HCEC 1CT (cell line): ENCODE data around the gene ZBTB42.

ENCODE experiments used
- DNase-seq: peaks from one replicate; pipeline ENCODE4 v3.0.0-alpha.2; 2017

The ZBTB42 gene

GRCh38 chr14:104784218-104784568 lies 16.7 kb upstream of the ZBTB42 start:
- DNase-seq, result no peak

- DNase-seq, result no peak
These were observed 15.8 kb upstream of the ZBTB42 start for GRCh38 chr14:104784846-104785707.

DNA sequence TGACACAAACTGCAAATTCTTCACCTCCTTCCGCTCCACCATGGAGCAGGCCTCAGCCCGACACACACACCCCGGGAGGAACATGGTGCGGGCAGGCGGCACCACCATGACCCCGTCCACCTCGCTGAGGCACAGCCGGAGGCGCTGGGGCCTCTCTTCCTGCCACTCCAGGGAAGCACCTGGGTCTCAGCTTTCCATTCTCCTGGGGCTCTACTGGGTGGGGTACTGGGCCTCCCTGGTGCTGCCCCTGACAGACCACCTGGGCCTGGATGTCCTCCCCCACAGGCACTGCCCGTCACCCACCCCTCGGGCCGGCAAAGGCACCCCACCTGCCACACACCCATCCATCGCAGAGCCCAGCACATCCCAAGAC lies 15.2 kb upstream of the ZBTB42 start:
- DNase-seq, result no peak

DNA sequence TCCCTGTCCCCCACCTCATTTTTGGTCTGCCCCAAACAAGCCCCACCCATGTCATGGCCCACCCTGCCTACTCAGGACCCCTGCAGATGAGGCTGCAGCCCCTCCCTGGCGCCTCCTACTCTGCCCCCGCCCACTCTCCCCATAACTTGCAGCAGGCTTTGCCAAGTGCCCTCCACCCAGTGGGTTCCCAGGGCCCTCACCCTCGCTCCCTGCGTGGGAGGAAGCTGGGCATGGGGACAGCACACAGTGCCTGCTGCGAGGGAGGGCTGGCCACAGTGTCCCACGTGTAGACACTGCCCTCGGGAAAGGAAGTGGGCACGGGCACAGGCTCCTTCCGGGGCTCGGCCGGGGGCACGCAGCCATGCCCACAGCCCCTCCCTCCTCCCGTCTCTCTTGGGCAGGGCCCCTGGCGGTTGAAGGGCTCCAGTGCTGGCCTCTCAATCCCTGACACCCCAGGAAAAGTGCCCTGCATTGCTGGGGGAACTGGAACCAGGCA lies 14.8 kb upstream of the ZBTB42 start:
- no peak for DNase-seq

- no peak for DNase-seq
These were observed 13.9 kb upstream of the ZBTB42 start for GRCh38 chr14:104786726-104787675.

DNA sequence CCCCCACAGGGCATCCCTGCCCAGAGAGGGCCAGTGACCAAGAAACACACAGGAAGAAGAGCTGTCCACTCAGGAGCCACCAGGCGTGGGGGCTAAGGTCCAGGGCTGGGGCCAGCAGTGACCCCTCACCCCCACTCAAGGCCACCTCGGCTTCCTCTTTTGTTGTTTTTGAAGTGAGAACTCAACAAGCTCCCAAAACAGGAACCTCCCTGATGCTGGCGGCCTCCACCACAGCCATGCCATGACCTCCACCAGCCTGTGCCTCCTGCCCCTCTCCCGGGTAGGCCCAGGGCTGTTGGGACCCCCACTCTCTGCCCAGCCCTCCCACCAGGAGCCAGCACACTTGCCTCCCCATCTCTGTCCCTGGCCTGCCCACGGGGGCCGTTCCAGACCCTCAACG lies 13.2 kb upstream of the ZBTB42 start:
- no peak for DNase-seq

- no peak for DNase-seq
These were observed 12.6 kb upstream of the ZBTB42 start for GRCh38 chr14:104788161-104788818.

- no peak for DNase-seq
These were observed 11.8 kb upstream of the ZBTB42 start for GRCh38 chr14:104788873-104789663.

- DNase-seq, result no peak
These were observed 10.9 kb upstream of the ZBTB42 start for GRCh38 chr14:104789752-104790743.

DNA sequence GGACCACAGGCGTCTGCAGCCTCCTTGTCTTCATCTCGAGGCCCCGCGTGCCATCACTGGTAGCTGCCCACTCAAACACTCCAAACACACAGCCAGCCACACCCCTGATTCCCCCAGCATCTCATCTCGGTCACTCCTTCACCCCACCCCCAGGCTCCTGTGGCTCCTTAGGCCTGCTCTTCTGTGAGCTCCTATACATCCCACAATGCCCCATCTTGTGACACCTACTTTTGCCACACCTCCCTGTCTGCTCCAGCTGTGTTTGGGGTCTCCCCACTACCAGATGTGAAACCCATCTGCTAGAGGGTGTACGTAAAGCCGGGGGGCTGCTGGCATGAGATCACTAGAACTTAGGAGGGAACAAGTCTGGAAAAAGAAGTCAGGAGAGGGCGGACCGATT lies 9.5 kb upstream of the ZBTB42 start:
- DNase-seq, result no peak

- no peak for DNase-seq
These were observed 8.6 kb upstream of the ZBTB42 start for GRCh38 chr14:104792101-104792884.

- no peak for DNase-seq
These were observed 7.8 kb upstream of the ZBTB42 start for GRCh38 chr14:104792945-104793702.

GRCh38 chr14:104793703-104793959 lies 7.3 kb upstream of the ZBTB42 start:
- no peak for DNase-seq

- peak; percentile 13 for DNase-seq
These were observed 6.8 kb upstream of the ZBTB42 start for GRCh38 chr14:104794099-104794498.

- DNase-seq, result peak; percentile 32
These were observed 6.3 kb upstream of the ZBTB42 start for GRCh38 chr14:104794631-104794992.

DNA sequence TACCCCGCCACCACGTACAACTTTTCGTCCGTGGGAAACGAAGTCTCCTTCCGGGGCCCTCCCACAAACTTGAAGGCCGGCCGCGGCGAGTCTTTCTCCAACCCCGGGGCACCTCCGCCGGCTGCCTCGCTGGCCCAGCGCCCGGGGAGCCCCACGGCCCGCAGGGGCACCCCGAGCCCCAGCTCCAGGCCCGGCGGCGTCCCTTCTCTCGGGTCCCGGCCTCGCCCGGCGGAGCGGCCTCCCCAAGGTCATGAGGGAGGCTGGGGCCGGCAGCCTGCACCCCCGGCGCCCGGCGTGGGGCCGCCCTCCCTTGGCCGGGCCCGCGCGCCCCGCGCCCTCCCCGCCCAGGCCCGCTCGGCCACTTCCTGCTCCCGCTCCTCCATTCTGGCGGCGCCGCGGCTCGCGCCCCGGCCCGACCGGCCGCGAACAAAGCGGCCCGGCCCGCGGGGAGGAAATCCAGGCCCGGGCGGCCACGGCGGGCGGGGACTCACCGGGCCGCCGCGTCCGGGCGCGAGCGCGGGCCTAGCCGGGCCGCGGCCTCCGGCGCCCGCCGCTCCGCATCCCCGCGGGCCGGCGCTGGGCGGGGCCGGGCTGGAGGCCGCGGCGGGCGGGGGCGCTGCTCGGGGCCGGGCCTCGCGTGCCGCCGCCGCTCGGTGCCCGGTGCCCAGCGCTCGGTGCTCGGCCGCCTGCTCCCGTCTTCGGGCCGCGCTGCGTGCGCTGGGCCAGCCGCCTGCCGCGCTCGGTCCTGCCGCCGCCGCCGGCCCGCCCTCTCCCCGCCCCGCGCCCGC lies 5.7 kb upstream of the ZBTB42 start, which contains the start of gene AKT1:
Gene AKT1, minus strand, starts transcription at position 756 of the 788 bp plus-strand sequence. CDS start 3,105 bp downstream, outside the sequence.
- no peak for DNase-seq

GRCh38 chr14:104795781-104796686 lies 4.9 kb upstream of the ZBTB42 start:
- peak; percentile 54 for DNase-seq

- DNase-seq, result no peak
These were observed 4.2 kb upstream of the ZBTB42 start for GRCh38 chr14:104796687-104797081.
